HUDEP-2 (cell line): ENCODE measurements around the gene RIN2.
"Not testable (repeated sequence)": the region's sequence is repeated elsewhere in the genome, so short reads cannot be mapped to it uniquely, and the experiment has no call there.

Experiments
- DNase-seq, 76 experiments: peaks; one replicate each; lab custom pipeline; 2025; ENCODE audit not compliant: unreplicated experiment in 76 of 76; lab: John Stamatoyannopoulos, UW

The RIN2 gene

GRCh38 chr20:19735446-19735845 lies 22.6 kb upstream of the RIN2 start:
- DNase-seq: peak in 2 of 76 experiments; percentile 0 to 3

DNA sequence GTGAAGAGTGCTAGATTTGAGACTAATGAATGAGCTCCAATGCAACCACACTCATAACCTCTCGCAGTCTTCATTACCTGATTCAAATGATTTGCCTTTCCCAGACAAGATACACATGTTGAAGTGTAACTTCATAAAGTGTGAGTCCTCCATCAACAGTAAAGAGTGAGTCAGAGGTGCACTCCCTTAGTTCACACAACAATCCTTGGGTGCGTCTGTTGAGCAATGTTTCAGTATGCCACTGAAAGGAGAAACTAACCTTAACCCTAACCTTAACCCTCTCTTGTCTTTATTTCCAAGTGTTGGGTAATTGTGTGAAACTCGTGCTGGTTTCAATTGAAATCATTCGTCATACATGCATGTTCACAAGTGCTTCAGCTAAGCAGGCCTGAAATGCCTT lies 21.0 kb upstream of the RIN2 start:
- DNase-seq: no peak

- DNase-seq: no peak
Measured at GRCh38 chr20:19738951-19739350, 19.1 kb upstream of the RIN2 start.

GRCh38 chr20:19739351-19739750 lies 18.7 kb upstream of the RIN2 start:
- no peak for DNase-seq

GRCh38 chr20:19740512-19740911 lies 17.5 kb upstream of the RIN2 start:
- no peak for DNase-seq

DNA sequence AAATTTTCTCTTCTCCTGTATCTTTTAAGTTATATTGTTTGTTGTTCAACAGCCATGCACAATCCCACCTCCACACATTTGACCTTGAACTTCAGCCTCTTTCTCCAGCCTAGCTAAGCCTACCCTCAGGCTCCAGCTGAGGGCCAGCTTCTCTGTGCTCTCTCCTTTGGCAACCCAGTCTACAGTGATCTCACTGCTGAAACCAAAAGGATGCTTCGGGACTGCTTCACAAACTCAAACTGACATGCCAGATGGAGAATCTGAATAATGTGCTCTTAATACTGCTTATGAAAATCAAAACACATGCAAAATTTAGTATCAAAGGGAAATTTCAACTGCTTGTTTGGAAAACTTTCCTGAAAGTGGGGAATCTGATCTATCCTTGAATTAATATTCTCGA lies 16.1 kb upstream of the RIN2 start:
- DNase-seq: no peak

DNA sequence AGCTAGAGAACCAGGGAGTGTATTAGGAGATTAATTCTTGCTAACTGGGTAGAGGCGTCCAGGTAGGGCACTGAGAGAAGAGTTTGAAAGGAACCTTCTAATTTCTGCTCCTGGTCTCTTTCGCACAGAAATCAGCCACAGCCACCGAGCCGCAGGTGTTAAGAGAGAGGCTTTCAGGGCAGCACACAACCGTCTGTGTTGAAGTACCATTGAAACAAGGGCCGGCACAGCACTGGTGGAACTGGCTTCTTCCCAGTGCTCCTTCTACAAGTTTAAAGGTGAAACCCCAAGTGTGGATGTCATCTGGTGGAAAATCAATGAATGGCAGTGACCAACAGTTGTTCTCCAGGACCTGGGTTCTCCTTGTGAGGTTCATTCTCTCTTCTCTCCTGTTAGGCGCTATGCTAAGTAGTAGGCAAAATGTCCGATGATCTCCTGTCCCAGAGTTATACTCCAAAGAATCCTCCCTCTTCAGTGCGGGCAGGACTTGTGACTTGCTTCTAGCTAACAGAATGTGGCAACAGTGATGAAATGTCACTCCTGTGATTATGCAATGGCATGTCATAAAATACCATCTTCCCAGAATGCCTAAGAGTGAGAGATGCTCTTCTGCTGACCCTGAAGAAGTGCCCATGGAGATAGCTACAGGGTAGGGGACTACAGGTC lies 15.0 kb upstream of the RIN2 start:
- no peak for DNase-seq

GRCh38 chr20:19743640-19743995 lies 14.4 kb upstream of the RIN2 start:
- no peak for DNase-seq

- DNase-seq: no peak
Measured at GRCh38 chr20:19745106-19745505, 13.0 kb upstream of the RIN2 start.

DNA sequence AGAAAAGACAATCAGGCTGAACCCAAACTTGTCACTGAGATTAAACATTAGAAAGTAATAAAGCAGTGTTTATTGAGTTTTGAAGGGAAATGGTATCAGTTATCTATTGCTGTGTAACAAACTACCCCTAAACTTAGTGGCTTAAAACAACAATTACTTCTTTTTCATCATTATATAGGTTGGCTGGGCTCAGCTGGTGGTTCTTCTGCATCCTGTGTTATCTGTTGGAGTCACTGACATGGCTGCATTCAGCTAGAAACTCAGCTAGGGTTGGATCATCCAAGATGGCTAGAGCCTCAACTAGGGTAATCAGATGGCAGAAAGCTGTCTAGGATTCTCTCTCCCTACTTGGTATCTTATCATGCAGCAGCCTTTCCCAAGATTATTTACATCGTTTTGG lies 12.5 kb upstream of the RIN2 start:
- no peak for DNase-seq

- no peak for DNase-seq
Measured at GRCh38 chr20:19746396-19746795, 11.7 kb upstream of the RIN2 start.

DNA sequence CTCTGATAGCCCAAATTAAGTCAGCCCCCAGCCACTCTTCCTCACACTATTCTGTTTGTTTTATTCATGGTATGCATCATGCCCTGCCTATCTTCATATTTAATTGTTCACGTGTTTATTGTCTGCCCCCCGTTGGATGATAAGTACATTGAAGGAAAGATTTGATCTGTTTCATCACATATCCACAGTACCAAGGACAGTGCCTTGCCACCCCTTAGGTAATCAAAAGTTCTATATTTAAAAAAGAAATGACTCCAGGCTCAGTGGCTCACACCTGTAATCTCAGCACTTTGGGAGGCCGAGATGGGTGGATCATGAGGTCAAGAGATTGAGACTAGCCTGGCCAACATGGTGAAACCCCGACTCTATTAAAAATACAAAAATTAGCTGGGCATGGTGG lies 10.2 kb upstream of the RIN2 start:
- no peak for DNase-seq

GRCh38 chr20:19748681-19749080 lies 9.4 kb upstream of the RIN2 start:
- no peak for DNase-seq

GRCh38 chr20:19749618-19750071 lies 8.4 kb upstream of the RIN2 start:
- DNase-seq: no peak

GRCh38 chr20:19750101-19750606 lies 7.9 kb upstream of the RIN2 start:
- no peak for DNase-seq

DNA sequence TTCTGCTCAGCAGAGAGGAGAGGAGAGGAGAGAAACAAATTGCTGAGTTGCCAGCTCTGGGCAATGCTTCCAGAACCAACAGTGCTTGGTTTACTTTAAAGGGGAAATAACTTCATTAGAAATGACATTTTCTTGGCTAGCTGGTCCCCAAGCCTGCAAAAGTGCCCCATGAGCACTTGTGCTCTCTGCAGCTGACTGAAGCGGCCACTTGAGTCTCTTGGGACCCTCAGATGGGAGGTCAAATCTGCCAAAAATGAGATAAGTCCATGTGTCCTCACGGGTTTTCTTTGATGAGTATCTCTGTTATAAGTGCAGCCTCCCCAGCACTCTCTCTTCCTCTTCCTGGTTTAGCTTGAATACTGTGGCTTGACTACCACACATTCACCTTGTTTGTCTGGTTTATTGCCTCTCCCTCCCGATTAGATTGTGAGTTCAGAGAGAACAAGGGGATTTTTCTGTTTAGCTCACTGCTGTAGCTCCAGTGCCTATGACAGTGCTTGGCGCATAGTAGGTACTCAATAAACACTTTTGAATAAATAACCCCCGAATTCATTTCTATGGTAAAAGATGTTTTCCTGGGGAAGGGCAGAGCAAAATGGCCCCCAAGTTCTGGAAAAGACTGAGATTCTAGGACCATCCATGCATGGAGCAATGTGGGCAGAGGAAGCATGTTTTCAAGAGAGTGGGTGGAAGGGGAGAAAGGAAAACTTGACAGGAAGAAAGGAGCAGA lies 7.0 kb upstream of the RIN2 start:
- no peak for DNase-seq

DNA sequence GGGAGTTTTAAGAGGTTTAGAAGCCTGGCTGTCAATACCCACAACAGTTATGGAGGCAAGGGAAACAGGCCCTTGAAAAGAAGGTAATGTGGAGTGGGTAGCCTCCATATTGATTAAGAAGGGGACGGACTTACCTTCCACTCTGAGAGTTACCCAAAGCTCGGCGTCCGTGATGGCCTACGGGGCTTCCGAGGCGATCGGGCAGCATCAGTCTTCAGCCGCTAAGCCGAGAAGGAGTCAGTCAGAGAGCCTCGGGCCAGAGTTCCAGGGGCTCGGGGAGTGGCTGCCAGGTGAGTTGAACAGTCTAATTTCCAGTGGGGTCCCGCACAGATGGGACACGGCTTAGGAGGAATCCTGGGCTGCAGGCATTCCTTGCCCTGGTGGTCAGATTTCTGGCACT lies 3.9 kb upstream of the RIN2 start:
- DNase-seq: not testable (repeated sequence)

DNA sequence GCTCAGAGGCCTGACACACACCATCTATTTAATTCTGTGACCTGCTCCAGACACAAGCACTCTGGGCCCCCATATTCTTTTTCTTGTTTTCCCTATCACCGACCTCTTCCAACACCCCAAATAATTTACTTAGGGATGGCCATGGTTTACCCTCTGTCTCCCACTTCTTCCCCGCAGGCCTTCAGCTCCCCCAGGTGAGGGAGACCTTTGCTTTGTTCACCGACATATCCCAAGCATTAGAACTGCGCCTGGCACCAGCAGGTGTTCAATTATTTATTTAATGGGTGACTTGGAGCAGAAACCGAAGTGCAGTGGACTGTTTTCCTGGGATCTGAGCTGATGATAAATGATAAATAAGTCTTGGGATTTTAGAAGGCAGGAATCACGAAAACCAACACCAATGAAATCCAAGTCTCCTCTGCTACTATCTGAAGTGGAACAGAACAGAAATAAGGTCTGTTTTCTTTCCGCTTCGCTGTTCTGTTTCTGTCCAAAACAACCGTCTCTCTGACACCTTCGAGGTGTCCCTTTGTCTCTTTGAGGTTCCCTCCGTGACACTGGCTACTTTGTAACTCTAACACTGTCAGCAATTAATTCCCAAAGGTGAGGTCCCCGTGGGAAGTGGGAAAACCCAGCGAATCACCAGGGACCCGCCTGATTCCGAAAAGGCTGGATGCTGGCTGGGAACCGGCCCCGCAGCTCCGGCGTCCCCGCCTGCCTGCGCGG lies 1.1 kb upstream of the RIN2 start:
- DNase-seq: no peak

GRCh38 chr20:19757487-19758132 lies 448 bp upstream of the RIN2 start:
- no peak for DNase-seq

GRCh38 chr20:19758501-19759331 lies 658 bp downstream of the RIN2 start:
- no peak for DNase-seq
